ENCODE measurements around the gene SERPING1.

SERPING1 gene

GRCh38 chr11:57663975-57664374 is 66.5 kb downstream of the SERPING1 start:
- H3F3A ChIP-seq (ENCODE audit: insufficient read depth, low read length): peaks cover 17% of the 10 kb centered on the region
- H3K9ac ChIP-seq (ENCODE audit: low read length): no peak overlapping the region
- H3K79me2 ChIP-seq (ENCODE audit: low read length): peaks cover 30% of the 10 kb centered on the region
- no peak overlapping the region for H3K4me3 ChIP-seq (ENCODE audit: low read length)
- peaks cover 6% of the 10 kb centered on the region for H3K4me1 ChIP-seq (ENCODE audit: low read length)
- H3K27ac ChIP-seq (ENCODE audit: low read length): no peak overlapping the region
- H3K9me3 ChIP-seq (replicated peaks; ENCODE audit: insufficient read depth, low read length): no peaks in the 10 kb centered on the region
- no peak overlapping the region for H2AFZ ChIP-seq (ENCODE audit: low read length)
- no peaks in the 10 kb centered on the region for H3K9me2 ChIP-seq (replicated peaks; ENCODE audit: insufficient read depth, low read length)
- TF ChIP-seq, protein P1, sequence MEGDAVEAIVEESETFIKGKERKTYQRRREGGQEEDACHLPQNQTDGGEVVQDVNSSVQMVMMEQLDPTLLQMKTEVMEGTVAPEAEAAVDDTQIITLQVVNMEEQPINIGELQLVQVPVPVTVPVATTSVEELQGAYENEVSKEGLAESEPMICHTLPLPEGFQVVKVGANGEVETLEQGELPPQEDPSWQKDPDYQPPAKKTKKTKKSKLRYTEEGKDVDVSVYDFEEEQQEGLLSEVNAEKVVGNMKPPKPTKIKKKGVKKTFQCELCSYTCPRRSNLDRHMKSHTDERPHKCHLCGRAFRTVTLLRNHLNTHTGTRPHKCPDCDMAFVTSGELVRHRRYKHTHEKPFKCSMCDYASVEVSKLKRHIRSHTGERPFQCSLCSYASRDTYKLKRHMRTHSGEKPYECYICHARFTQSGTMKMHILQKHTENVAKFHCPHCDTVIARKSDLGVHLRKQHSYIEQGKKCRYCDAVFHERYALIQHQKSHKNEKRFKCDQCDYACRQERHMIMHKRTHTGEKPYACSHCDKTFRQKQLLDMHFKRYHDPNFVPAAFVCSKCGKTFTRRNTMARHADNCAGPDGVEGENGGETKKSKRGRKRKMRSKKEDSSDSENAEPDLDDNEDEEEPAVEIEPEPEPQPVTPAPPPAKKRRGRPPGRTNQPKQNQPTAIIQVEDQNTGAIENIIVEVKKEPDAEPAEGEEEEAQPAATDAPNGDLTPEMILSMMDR (IDR thresholded peaks at IDR 0.05; ENCODE audit: low read length): no peak
- TF ChIP-seq EZH2phosphoT487 (IDR thresholded peaks at IDR 0.05; ENCODE audit: low read length) (no peak), EZH2 (optimal IDR thresholded peaks at IDR 0.05; ENCODE audit: low read depth, low read length) (no peak)
- no peaks in the 10 kb centered on the region for H3K27me3 ChIP-seq (replicated peaks; ENCODE audit: insufficient read depth, low read length)
- no peak overlapping the region for H3K4me2 ChIP-seq (ENCODE audit: low read depth, low read length)
- DNase-seq: no peak
- no peaks in the 10 kb centered on the region for H4K20me1 ChIP-seq (ENCODE audit: insufficient read depth, low read length)
- no peaks in the 10 kb centered on the region for H3K36me3 ChIP-seq (replicated peaks; ENCODE audit: insufficient read depth, low read length)

Data from MM.1S (cell line).